Measurements from ENCODE around the gene C12orf76. TPM values are rescaled to one million over a fixed set of nuclear protein-coding genes. Genes with fewer than 3 reads are reported as not detected.
"Not testable (repeated sequence)": the region's sequence is repeated elsewhere in the genome, so short reads cannot be mapped to it uniquely, and the experiment has no call there.

Gene C12orf76
- total RNA-seq, 3 donors from 2014 or later, result 16.0 to 19.3 (median 18.1) TPM

- intact Hi-C loops (cut with DNase I; ENCODE audit: low total_unique reads), result no loop called here
- no peaks in the 10 kb centered on the region for H3K36me3 ChIP-seq
These were observed 35.7 kb downstream of the C12orf76 start for GRCh38 chr12:110012659-110013058.

DNA sequence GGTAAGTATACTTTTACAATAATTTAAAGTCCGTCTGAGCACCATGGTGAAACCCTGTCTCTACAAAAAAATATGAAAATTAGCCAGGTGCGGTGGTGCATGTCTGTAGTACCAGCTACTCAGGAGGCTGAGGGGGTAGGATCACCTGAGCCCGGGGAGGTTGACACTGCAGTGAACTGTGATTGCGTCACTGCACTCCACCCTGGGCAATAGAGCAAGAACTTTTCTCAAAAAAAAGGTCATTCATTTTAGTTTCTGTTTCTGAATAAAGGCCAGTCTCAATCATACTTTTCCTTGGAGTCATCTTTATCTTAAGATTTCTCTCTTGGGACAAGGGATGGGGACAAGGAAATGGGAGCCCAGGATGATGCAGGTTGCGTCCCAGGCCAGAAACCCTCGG, 36.2 kb downstream of the C12orf76 start:
- H3K27ac ChIP-seq, result no peak overlapping the region
- no peaks in the 10 kb centered on the region for H3K4me1 ChIP-seq
- H3K36me3 ChIP-seq, result no peaks in the 10 kb centered on the region
- TF ChIP-seq CTCF (IDR thresholded peaks at IDR 0.05) (no peak), POLR2AphosphoS5 (IDR thresholded peaks at IDR 0.05) (no peak), POLR2A (IDR thresholded peaks at IDR 0.05) (no peak)
- no peaks in the 10 kb centered on the region for H3K9me3 ChIP-seq
- no peaks in the 10 kb centered on the region for H3K27me3 ChIP-seq
- intact Hi-C loops (cut with DNase I; ENCODE audit: low total_unique reads), result no loop called here
- H3K4me3 ChIP-seq, result no peak overlapping the region
- DNase-seq (ENCODE audit: low spot score in 2 of 2), result no peak

More at GRCh38 chr12:110012659-110013058, 35.7 kb downstream of the C12orf76 start:
- H3K27me3 ChIP-seq, result no peaks in the 10 kb centered on the region
- no peak for DNase-seq (ENCODE audit: low spot score in 2 of 2)
- H3K4me1 ChIP-seq, result no peaks in the 10 kb centered on the region
- no peak overlapping the region for H3K4me3 ChIP-seq
- TF ChIP-seq CTCF (IDR thresholded peaks at IDR 0.05), result no peak
- TF ChIP-seq POLR2AphosphoS5 (IDR thresholded peaks at IDR 0.05), result no peak
- no peak for TF ChIP-seq POLR2A (IDR thresholded peaks at IDR 0.05)
- no peaks in the 10 kb centered on the region for H3K9me3 ChIP-seq
- H3K27ac ChIP-seq, result no peak overlapping the region

GRCh38 chr12:110010853-110011723, 37.2 kb downstream of the C12orf76 start:
- Histone ChIP-seq H3K36me3 (no peaks in the 10 kb centered on the region), H3K4me3 (no peak overlapping the region), H3K4me1 (no peaks in the 10 kb centered on the region), H3K9me3 (no peaks in the 10 kb centered on the region), H3K27me3 (no peaks in the 10 kb centered on the region), H3K27ac (no peak overlapping the region)
- no peak for DNase-seq (ENCODE audit: low spot score in 2 of 2)
- TF ChIP-seq CTCF (IDR thresholded peaks at IDR 0.05), result no peak
- TF ChIP-seq POLR2A (IDR thresholded peaks at IDR 0.05), result no peak
- TF ChIP-seq POLR2AphosphoS5 (IDR thresholded peaks at IDR 0.05), result no peak
- intact Hi-C loops (cut with DNase I; ENCODE audit: low total_unique reads), result loop anchor here (2.0 kb wide), 1 partner anchor 26 kb away; no protein-coding TSS in a partner anchor

DNA sequence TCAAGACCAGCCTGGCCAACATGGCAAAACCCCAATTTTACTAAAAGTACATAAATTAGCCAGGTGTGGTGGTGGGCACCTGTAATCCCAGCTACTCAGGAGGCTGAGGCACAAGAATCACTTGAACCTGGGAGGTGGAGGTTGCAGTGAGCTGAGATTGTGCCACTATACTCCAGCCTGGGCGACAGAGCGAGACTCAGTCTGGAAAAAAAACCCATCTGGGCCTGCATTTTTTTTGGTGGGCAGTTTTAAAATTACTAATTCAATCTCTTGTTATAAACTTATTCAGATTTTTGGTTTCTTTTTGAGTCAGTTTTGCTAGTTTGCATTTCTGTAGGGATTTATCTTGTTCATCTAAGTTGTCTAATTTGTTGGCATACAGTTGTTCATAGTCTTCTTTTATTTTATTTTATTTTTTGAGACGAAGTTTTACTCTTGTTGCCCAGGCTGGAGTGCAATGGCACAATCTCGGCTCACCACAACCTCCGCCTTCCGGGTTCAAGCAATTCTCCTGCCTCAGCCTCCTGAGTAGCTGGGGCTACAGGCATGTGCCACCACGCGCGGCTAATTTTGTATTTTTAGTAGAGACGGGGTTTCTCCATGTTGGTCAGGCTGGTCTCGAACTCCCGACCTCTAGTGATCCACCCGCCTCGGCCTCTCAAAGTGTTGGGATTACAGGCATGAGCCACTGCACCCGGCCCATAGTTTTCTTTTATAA, 39.5 kb downstream of the C12orf76 start:
- H3K4me1 ChIP-seq; intact Hi-C loops (cut with DNase I; ENCODE audit: low total_unique reads); H3K36me3 ChIP-seq; H3K27me3 ChIP-seq; H3K27ac ChIP-seq; H3K4me3 ChIP-seq; DNase-seq (ENCODE audit: low spot score in 2 of 2); H3K9me3 ChIP-seq: not testable (repeated sequence)

- Histone ChIP-seq H3K27ac (no peak overlapping the region), H3K4me3 (no peak overlapping the region), H3K4me1 (peaks cover 0 to 6% of the 10 kb centered on the region in 2 donors), H3K36me3 (no peaks in the 10 kb centered on the region), H3K27me3 (no peaks in the 10 kb centered on the region), H3K9me3 (no peaks in the 10 kb centered on the region)
- intact Hi-C loops (cut with DNase I; ENCODE audit: low total_unique reads), result no loop called here
- no peak for DNase-seq (ENCODE audit: low spot score in 2 of 2)
- TF ChIP-seq POLR2AphosphoS5 (IDR thresholded peaks at IDR 0.05), result no peak
- TF ChIP-seq POLR2A (IDR thresholded peaks at IDR 0.05), result no peak
- no peak for TF ChIP-seq CTCF (IDR thresholded peaks at IDR 0.05)
These were observed 40.4 kb downstream of the C12orf76 start for GRCh38 chr12:110007881-110008280.

Data from breast epithelium (tissue), 4 donors.